Endothelial cell of umbilical vein (primary cell): ENCODE measurements around the gene CDK9. TPM values are rescaled to one million over a fixed set of nuclear protein-coding genes. Genes with fewer than 3 reads are reported as not detected.

ENCODE experiments used
- BruUV-seq: library from RNA; stranded (reverse); fragments of 400-500 nt; replicated peaks from 2 replicates; lab custom pipeline; 2021; lab: Mats Ljungman, UMichigan
- CTCF ChIA-PET: fragments of 300-600, 350-600 bp; sonication (Branson Sonifier 250); formaldehyde crosslinking; loops from one replicate; lab custom pipeline; 2021; ENCODE audit warnings: antibody characterized with exemption, inconsistent platforms; lab: Charles Lee
- POLR2A ChIA-PET: fragments of 300-600, 350-600 bp; sonication (Branson Sonifier 250); formaldehyde crosslinking; loops from one replicate; lab custom pipeline; 2021; ENCODE audit warnings: antibody characterized with exemption, inconsistent platforms; lab: Charles Lee
- DNase-seq: peaks from one replicate; pipeline ENCODE4 v3.0.0-alpha.2; 2011; ENCODE audit warnings: low read depth, low spot score
- FAIRE-seq: peaks from 2 replicates; lab custom pipeline; 2011; peaks lifted over from hg19 to GRCh38; lab: Jason Lieb, UNC
- H2AFZ ChIP-seq: 2 replicates; pipeline ENCODE4 v1.6.0; 2012; ENCODE audit warnings: low read depth, low read length, control low read depth, inconsistent platforms
- H3K27ac ChIP-seq: 2 replicates; pipeline ENCODE4 v1.5.1; 2011; ENCODE audit warnings: low read depth, mild to moderate bottlenecking, control low read depth, low read length, moderate library complexity; ENCODE audit not compliant: insufficient read depth
- H3K27me3 ChIP-seq, 2 experiments: 2 replicates each; pipeline versions ENCODE4 v1.6.0 to v1.6.1; 2011; ENCODE audit warnings: low read length in 2 of 2, mixed read lengths in 1 of 2; ENCODE audit not compliant: control insufficient read depth in 2 of 2, insufficient read depth in 2 of 2
- H3K36me3 ChIP-seq, 2 experiments: 2 replicates in 1 of 2; 3 replicates in 1 of 2; pipeline ENCODE4 v1.5.1; 2011; ENCODE audit warnings: low read length in 2 of 2, mild to moderate bottlenecking in 1 of 2, moderate library complexity in 1 of 2; ENCODE audit not compliant: control insufficient read depth in 2 of 2, insufficient read depth in 2 of 2; ENCODE audit errors: extremely low read depth in 1 of 2
- H3K4me1 ChIP-seq: 3 replicates; pipeline ENCODE4 v1.5.1; 2011; ENCODE audit warnings: mild to moderate bottlenecking, low read length; ENCODE audit not compliant: control insufficient read depth, insufficient read depth; ENCODE audit errors: extremely low read depth
- H3K4me2 ChIP-seq: 2 replicates; pipeline ENCODE4 v1.6.1; 2011; ENCODE audit warnings: low read length, control low read depth, mixed read lengths; ENCODE audit not compliant: insufficient read depth
- H3K4me3 ChIP-seq, 3 experiments: fragments of 200-600 bp in 1 of 3; sonication (generic), shearing (Covaris generic) in 1 of 3; replicated peaks in 1 of 3; 2 replicates each; pipeline ENCODE4 v1.5.1; 2011 to 2016; ENCODE audit warnings: control low read depth in 3 of 3, low read length in 3 of 3, mild to moderate bottlenecking in 2 of 3, inconsistent platforms in 1 of 3, low read depth in 1 of 3, moderate library complexity in 1 of 3; ENCODE audit not compliant: insufficient read depth in 1 of 3
- H3K79me2 ChIP-seq: 2 replicates; pipeline ENCODE4 v1.6.0; 2012; ENCODE audit warnings: low read length, inconsistent platforms; ENCODE audit not compliant: control insufficient read depth, insufficient read depth
- H3K9ac ChIP-seq: replicated peaks from 2 replicates; pipeline ENCODE3; 2011; ENCODE audit warnings: low read length, control low read depth; ENCODE audit not compliant: insufficient read depth; ENCODE audit errors: extremely low read depth
- H3K9me1 ChIP-seq: replicated peaks from 3 replicates; pipeline ENCODE4 v1.6.0; 2011; ENCODE audit warnings: mild to moderate bottlenecking, low read length; ENCODE audit not compliant: control insufficient read depth, insufficient read depth; ENCODE audit errors: extremely low read depth
- H3K9me3 ChIP-seq: replicated peaks from 2 replicates; pipeline ENCODE4 v1.5.1; 2012; ENCODE audit warnings: low read length, inconsistent platforms; ENCODE audit not compliant: control insufficient read depth, insufficient read depth
- H4K20me1 ChIP-seq: replicated peaks from 2 replicates; pipeline ENCODE3; 2011; ENCODE audit warnings: mild to moderate bottlenecking, low read length; ENCODE audit not compliant: control insufficient read depth, insufficient read depth; ENCODE audit errors: extremely low read depth
- CTCF ChIP-seq, 2 donors: IDR thresholded peaks; 1 replicate in 1 of 2; 2 replicates in 1 of 2; pipeline ENCODE4 v1.5.1; 2011; ENCODE audit warnings: low read length in 2 of 2, mild to moderate bottlenecking in 2 of 2, moderate library complexity in 2 of 2, control low read depth in 1 of 2, inconsistent platforms in 1 of 2, low read depth in 1 of 2; ENCODE audit not compliant: insufficient read depth in 1 of 2; ENCODE audit errors: extremely low read depth in 1 of 2
- EZH2 ChIP-seq: IDR thresholded peaks from 2 replicates; pipeline ENCODE4 v1.6.1; 2012; ENCODE audit warnings: borderline replicate concordance, low read depth, mild to moderate bottlenecking, moderate library complexity, low read length, inconsistent platforms; ENCODE audit not compliant: severe bottlenecking
- FOS ChIP-seq: IDR thresholded peaks from 2 replicates; pipeline ENCODE4 v1.6.1; 2011; ENCODE audit warnings: mild to moderate bottlenecking, low read length, moderate library complexity, borderline replicate concordance; ENCODE audit not compliant: insufficient read depth
- GATA2 ChIP-seq: IDR thresholded peaks from 2 replicates; pipeline ENCODE4 v1.7.0; 2011; ENCODE audit warnings: low read depth, mild to moderate bottlenecking, moderate library complexity, mixed read lengths, low read length; ENCODE audit not compliant: insufficient read length, insufficient read depth
- JUN ChIP-seq: IDR thresholded peaks from 2 replicates; pipeline ENCODE4 v1.6.1; 2011; ENCODE audit warnings: borderline replicate concordance, low read depth; ENCODE audit not compliant: insufficient read length, insufficient read depth
- MAX ChIP-seq: IDR thresholded peaks from 2 replicates; pipeline ENCODE4 v1.6.1; 2011; ENCODE audit not compliant: insufficient read depth, insufficient read length
- MYC ChIP-seq: IDR thresholded peaks from one replicate; pipeline ENCODE4 v1.6.1; 2011; ENCODE audit warnings: mild to moderate bottlenecking, low read depth, low read length
- POLR2A ChIP-seq: IDR thresholded peaks from 2 replicates; pipeline ENCODE4 v1.6.1; 2012; ENCODE audit warnings: low read depth, mild to moderate bottlenecking, control low read depth, low read length
- POLR2AphosphoS5 ChIP-seq: IDR thresholded peaks from 2 replicates; pipeline ENCODE4 v1.6.1; 2012; ENCODE audit warnings: low read depth, mild to moderate bottlenecking, control low read depth, low read length, moderate library complexity; ENCODE audit not compliant: insufficient read depth
- dilution Hi-C: fragments of 300-500 bp; cut with MboI; formaldehyde crosslinking; loops from one replicate; pipeline ENCODE4 v1.15.0; 2019; ENCODE audit warnings: low sequenced_read_pairs; ENCODE audit not compliant: extremely low pct_ligation_motif_present
- intact Hi-C: fragments of 100-400 bp; cut with micrococcal nuclease; formaldehyde crosslinking; loops from one replicate; pipeline ENCODE4 v1.10.0; 2022
- polyA plus RNA-seq, 4 experiments: library from polyadenylated mRNA; depleted of rRNA in 3 of 4; stranded (reverse) in 3 of 4; unstranded in 1 of 4; fragments of >200 nt; gene quantifications; 2 replicates each; pipeline versions ENCODE4 v1.2.1 to v1.2.3, GENCODE V29; 2011 to 2012; ENCODE audit warnings: missing spikeins in 1 of 4
- total RNA-seq: library from RNA; stranded (reverse); gene quantifications from 2 replicates; pipeline ENCODE4 v1.2.3, GENCODE V29; 2021

Gene CDK9
- total and polyA plus RNA-seq, 2 donors (not counting 3 experiments of a cell fraction or from before 2014, with no cell fraction given) = 92.2 to 124 TPM

DNA sequence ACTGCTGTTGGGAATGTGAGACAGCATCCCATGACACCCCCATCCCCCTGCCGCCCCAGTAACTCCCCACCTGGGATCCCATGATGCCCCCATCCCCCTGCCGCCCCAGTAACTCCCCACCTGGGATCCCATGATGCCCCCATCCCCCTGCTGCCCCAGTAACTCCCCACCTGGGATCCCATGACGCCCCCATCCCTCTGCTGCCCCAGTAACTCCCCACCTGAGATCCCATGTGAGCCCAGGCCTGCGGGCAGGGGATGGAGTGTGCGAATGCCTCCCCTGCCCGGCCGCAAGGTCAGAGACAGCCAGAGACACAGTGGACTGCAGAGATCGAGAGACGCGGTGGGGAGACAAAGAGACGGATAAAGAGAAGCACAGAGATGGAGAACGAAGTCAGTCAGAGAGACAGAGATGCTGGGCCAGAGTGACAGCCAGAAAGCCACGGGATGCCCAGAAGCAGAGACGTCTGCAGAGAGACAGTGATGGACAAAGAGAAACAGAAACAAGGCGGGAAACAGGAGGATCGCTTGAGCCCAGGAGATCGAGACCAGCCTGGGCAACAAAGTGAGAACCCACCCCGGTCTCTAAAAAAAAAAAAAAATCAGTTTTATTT, 8.4 kb upstream of the CDK9 start:
- CTCF ChIA-PET = interaction anchor here (8.8 kb wide), 1 partner anchor 11 kb away, joined by 167 read pairs; no protein-coding TSS in a partner anchor
- no TSS peak for BruUV-seq

More for the DNA sequence above, 8.4 kb upstream of the CDK9 start:
- H3K9ac ChIP-seq = no peak overlapping the region
- no peak overlapping the region for H3K4me2 ChIP-seq
- no peak for TF ChIP-seq MAX
- no peak for TF ChIP-seq EZH2
- no peak for TF ChIP-seq CTCF (IDR thresholded peaks at IDR 0.05; ENCODE audit: extremely low read depth in 1 of 2, insufficient read depth in 1 of 2, low read depth in 1 of 2, low read length in 2 of 2)
- no peak for TF ChIP-seq JUN
- no peak for TF ChIP-seq POLR2A
- no peak for TF ChIP-seq GATA2
- no peak for TF ChIP-seq FOS
- TF ChIP-seq POLR2AphosphoS5 = no peak
- TF ChIP-seq MYC = no peak
- H3K79me2 ChIP-seq = no peaks in the 10 kb centered on the region
- H3K27me3 ChIP-seq = no peaks in the 10 kb centered on the region
- H2AFZ ChIP-seq = no peak overlapping the region
- peaks cover 11% of the 10 kb centered on the region for H3K4me1 ChIP-seq
- no peak overlapping the region for H3K4me3 ChIP-seq
- H3K9me3 ChIP-seq = no peaks in the 10 kb centered on the region
- dilution Hi-C loops = no loop called here
- no peak overlapping the region for H3K27ac ChIP-seq
- POLR2A ChIA-PET = no interaction called here
- H4K20me1 ChIP-seq = no peaks in the 10 kb centered on the region
- no peak for DNase-seq
- intact Hi-C loops = no loop called here
- no peaks in the 10 kb centered on the region for H3K9me1 ChIP-seq
- H3K36me3 ChIP-seq = no peaks in the 10 kb centered on the region
- no peak for FAIRE-seq
